Hematopoietic multipotent progenitor cell (in vitro differentiated cells): ENCODE results near the gene EEFSEC. TPM values are rescaled to one million over a fixed set of nuclear protein-coding genes. Genes with fewer than 3 reads are reported as not detected.

Source experiments
- DNase-seq, 3 donors: peaks; one replicate each; pipeline ENCODE4 v3.0.0-alpha.2; 2011 to 2015; ENCODE audit warnings: low read depth in 2 of 3, low spot score in 2 of 3
- total RNA-seq: library from RNA; depleted of rRNA; stranded (reverse); fragments of >200 nt; gene quantifications from one replicate; pipeline ENCODE4 v1.2.3, GENCODE V29; 2012

EEFSEC gene
- total RNA-seq = 27.5 TPM

GRCh38 chr3:128153156-128154041, at the start of gene EEFSEC:
Gene EEFSEC (plus strand): TSS chr3:128153481. CDS start chr3:128153508, 27 bp downstream.
- peak; percentile 61 to 82 (median 70) for DNase-seq

- no peak for DNase-seq
Observed at GRCh38 chr3:128107834-128108233, 45.4 kb upstream of the EEFSEC start.

- DNase-seq = no peak
Observed at GRCh38 chr3:128111147-128111546, 42.1 kb upstream of the EEFSEC start.

GRCh38 chr3:128112357-128112968, 40.8 kb upstream of the EEFSEC start:
- peak in 1 of 3 donors; percentile 10 for DNase-seq

- no peak for DNase-seq
Observed at GRCh38 chr3:128113817-128114794, 39.2 kb upstream of the EEFSEC start.

- DNase-seq = no peak
Observed at GRCh38 chr3:128122013-128122412, 31.3 kb upstream of the EEFSEC start.

- DNase-seq = peak in 1 of 3 donors; percentile 36
Observed at GRCh38 chr3:128123156-128123537, 30.1 kb upstream of the EEFSEC start.

- peak; percentile 85 to 98 (median 96) for DNase-seq
Observed at GRCh38 chr3:128123538-128124368, 29.5 kb upstream of the EEFSEC start, which contains the start of gene RUVBL1. Gene RUVBL1 (minus strand): TSS chr3:128123812. CDS start chr3:128123724, 88 bp downstream.

GRCh38 chr3:128127236-128127635, 26.0 kb upstream of the EEFSEC start:
- no peak for DNase-seq

GRCh38 chr3:128128251-128128650, 25.0 kb upstream of the EEFSEC start:
- DNase-seq = no peak

- DNase-seq = no peak
Observed at GRCh38 chr3:128131897-128132646, 21.2 kb upstream of the EEFSEC start.

- DNase-seq = peak in 2 of 3 donors; percentile 33 to 61
Observed at GRCh38 chr3:128133273-128133883, 19.9 kb upstream of the EEFSEC start.

- no peak for DNase-seq
Observed at GRCh38 chr3:128143496-128143895, 9.8 kb upstream of the EEFSEC start.

GRCh38 chr3:128144512-128145187, 8.6 kb upstream of the EEFSEC start:
- DNase-seq = no peak

- peak in 2 of 3 donors; percentile 59 to 78 for DNase-seq
Observed at GRCh38 chr3:128145279-128145678, 8.0 kb upstream of the EEFSEC start.

GRCh38 chr3:128146201-128146600, 7.1 kb upstream of the EEFSEC start:
- no peak for DNase-seq

- no peak for DNase-seq
Observed at GRCh38 chr3:128149650-128150049, 3.6 kb upstream of the EEFSEC start.

- no peak for DNase-seq
Observed at GRCh38 chr3:128151758-128152274, 1.5 kb upstream of the EEFSEC start.
